ENCODE measurements around the gene CPZ. TPM values are rescaled to one million over a fixed set of nuclear protein-coding genes. Genes with fewer than 3 reads are reported as not detected.
A peak's percentile ranks its signal among the peaks of the same experiment; 100 is the strongest.

CPZ gene
- total RNA-seq, 4 donors from 2014 or later = 2.3 to 7.5 (median 3.2) TPM; not detected in 1

DNA sequence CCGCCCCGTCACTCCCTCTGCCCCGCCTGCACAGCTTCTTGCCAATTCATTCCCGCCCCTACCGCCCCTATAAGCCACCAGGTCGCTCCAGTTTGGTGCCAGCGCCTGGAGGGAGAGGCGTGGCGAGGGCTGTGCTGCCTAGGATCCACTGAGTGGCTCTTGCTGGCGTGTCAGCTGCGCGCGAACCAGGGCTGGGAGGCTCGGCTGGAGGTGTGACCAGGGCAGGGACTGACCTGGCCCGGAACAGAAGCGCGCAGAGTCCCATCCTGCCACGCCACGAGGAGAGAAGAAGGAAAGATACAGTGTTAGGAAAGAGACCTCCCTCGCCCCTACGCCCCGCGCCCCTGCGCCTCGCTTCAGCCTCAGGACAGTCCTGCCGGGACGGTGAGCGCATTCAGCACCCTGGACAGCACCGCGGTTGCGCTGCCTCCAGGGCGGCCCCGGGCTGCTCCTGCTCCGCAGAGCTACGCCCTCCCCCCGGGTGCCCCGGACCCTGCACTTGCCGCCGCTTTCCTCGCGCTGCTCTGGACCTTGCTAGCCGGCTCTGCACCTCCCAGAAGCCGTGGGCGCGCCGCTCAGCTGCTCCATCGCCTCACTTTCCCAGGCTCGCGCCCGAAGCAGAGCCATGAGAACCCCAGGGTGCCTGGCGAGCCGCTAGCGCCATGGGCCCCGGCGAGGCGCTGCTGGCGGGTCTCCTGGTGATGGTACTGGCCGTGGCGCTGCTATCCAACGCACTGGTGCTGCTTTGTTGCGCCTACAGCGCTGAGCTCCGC, 12.1 kb upstream of the CPZ start, which contains the start of gene GPR78:
Gene GPR78, plus strand, starts transcription at position 72 of the 773 bp plus-strand sequence. Its CDS starts 591 bp downstream, at position 663.
- no peaks in the 10 kb centered on the region for H3K9me3 ChIP-seq

DNA sequence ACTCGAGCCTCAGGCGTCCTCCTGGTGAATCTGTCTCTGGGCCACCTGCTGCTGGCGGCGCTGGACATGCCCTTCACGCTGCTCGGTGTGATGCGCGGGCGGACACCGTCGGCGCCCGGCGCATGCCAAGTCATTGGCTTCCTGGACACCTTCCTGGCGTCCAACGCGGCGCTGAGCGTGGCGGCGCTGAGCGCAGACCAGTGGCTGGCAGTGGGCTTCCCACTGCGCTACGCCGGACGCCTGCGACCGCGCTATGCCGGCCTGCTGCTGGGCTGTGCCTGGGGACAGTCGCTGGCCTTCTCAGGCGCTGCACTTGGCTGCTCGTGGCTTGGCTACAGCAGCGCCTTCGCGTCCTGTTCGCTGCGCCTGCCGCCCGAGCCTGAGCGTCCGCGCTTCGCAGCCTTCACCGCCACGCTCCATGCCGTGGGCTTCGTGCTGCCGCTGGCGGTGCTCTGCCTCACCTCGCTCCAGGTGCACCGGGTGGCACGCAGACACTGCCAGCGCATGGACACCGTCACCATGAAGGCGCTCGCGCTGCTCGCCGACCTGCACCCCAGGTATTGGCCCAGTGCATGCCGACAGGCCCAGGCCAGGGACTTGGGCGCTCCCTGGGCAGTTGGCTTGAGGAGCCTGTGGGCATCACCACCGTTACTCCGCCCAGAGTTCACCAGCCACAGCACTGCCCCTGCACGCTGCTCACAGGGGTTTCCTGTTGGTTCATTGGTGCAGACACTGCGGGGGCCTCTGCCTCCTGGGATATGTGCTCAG, 11.3 kb upstream of the CPZ start:
- Histone ChIP-seq H3K4me1 (no peaks in the 10 kb centered on the region), H3K27me3 (peaks cover 94% of the 10 kb centered on the region), H3K27ac (no peak overlapping the region), H3K36me3 (no peaks in the 10 kb centered on the region), H3K9me3 (no peaks in the 10 kb centered on the region), H3K4me3 (no peak overlapping the region)
- no peak for ATAC-seq
- 100% methylated on average over 1 of the region's 66 CpGs; no CpG with 5 or more reads in 1 of the 2 donors for WGBS, 2 donors (ENCODE audit: low coverage in 1 of 2)
- TF ChIP-seq POLR2AphosphoS5 (IDR thresholded peaks at IDR 0.05) (no peak), POLR2A (IDR thresholded peaks at IDR 0.05) (no peak), EP300 (IDR thresholded peaks at IDR 0.05) (no peak)
- TF ChIP-seq, protein P1, sequence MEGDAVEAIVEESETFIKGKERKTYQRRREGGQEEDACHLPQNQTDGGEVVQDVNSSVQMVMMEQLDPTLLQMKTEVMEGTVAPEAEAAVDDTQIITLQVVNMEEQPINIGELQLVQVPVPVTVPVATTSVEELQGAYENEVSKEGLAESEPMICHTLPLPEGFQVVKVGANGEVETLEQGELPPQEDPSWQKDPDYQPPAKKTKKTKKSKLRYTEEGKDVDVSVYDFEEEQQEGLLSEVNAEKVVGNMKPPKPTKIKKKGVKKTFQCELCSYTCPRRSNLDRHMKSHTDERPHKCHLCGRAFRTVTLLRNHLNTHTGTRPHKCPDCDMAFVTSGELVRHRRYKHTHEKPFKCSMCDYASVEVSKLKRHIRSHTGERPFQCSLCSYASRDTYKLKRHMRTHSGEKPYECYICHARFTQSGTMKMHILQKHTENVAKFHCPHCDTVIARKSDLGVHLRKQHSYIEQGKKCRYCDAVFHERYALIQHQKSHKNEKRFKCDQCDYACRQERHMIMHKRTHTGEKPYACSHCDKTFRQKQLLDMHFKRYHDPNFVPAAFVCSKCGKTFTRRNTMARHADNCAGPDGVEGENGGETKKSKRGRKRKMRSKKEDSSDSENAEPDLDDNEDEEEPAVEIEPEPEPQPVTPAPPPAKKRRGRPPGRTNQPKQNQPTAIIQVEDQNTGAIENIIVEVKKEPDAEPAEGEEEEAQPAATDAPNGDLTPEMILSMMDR (IDR thresholded peaks at IDR 0.05) = no peak

More for the DNA sequence above, 12.1 kb upstream of the CPZ start, which contains the start of gene GPR78:
- Histone ChIP-seq H3K36me3 (no peaks in the 10 kb centered on the region), H3K27me3 (peaks cover 86% of the 10 kb centered on the region), H3K4me3 (no peak within 1 kb of the TSS), H3K4me1 (no peaks in the 10 kb centered on the region), H3K27ac (no peak within 1 kb of the TSS)
- peak; percentile 53 for ATAC-seq
- 0% methylated on average over 4 of the region's 63 CpGs; no CpG with 5 or more reads in 1 of the 2 donors for WGBS, 2 donors (ENCODE audit: low coverage in 1 of 2)
- TF ChIP-seq EP300 (IDR thresholded peaks at IDR 0.05) = no peak
- TF ChIP-seq POLR2A (IDR thresholded peaks at IDR 0.05) = no peak
- TF ChIP-seq, protein P1 (IDR thresholded peaks at IDR 0.05) = no peak
- no peak for TF ChIP-seq POLR2AphosphoS5 (IDR thresholded peaks at IDR 0.05)

DNA sequence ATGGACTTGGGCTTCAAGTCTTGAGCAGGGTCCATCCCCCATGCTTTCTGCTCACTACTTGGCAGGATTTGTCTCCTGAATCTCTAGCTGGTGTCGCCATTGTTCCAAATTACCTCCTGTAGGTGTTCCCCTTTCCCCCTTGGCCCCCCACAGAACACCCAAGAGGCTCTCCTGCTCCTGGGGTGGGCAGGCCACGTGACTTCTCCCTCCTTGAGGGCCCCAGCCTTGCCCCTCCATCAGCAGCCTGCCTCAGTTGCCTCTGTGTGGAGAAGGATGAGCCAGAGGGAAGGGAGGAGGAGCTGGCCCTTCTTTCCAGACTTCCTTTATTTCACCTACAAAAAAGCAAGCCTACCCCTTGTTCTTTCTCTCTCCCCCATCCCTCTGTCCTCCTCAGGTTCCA, 10.5 kb upstream of the CPZ start:
- Histone ChIP-seq H3K9me3 (no peaks in the 10 kb centered on the region), H3K4me1 (no peaks in the 10 kb centered on the region), H3K36me3 (no peaks in the 10 kb centered on the region), H3K27me3 (peaks cover 99% of the 10 kb centered on the region), H3K4me3 (no peak overlapping the region), H3K27ac (no peak overlapping the region)
- no peak for ATAC-seq
- 40 to 100% methylated on average over 1 of the region's 2 CpGs for WGBS, 2 donors (ENCODE audit: low coverage in 1 of 2)
- TF ChIP-seq POLR2A (IDR thresholded peaks at IDR 0.05) (no peak), EP300 (IDR thresholded peaks at IDR 0.05) (no peak), POLR2AphosphoS5 (IDR thresholded peaks at IDR 0.05) (no peak)
- TF ChIP-seq, protein P1 (IDR thresholded peaks at IDR 0.05) = no peak

DNA sequence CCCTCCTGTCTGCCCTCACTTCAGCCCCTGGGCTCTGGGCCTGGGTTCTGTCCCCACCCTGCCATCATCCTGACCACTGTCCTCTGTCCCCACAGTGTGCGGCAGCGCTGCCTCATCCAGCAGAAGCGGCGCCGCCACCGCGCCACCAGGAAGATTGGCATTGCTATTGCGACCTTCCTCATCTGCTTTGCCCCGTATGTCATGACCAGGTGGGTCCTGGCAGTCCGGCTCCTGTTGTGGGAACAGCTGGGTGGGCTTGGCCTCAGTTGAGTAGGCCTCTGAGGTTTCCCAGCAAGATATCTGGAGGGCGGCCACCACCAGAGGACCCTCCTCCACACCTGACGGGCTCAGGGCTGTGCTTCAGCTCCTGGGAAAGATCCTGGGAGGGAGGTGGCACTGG, 10.1 kb upstream of the CPZ start:
- Histone ChIP-seq H3K27ac (no peak overlapping the region), H3K9me3 (no peaks in the 10 kb centered on the region), H3K27me3 (peaks cover 99% of the 10 kb centered on the region), H3K4me1 (no peaks in the 10 kb centered on the region), H3K36me3 (no peaks in the 10 kb centered on the region), H3K4me3 (no peak overlapping the region)
- WGBS, 2 donors (ENCODE audit: low coverage in 1 of 2) = 60% methylated on average over 1 of the region's 12 CpGs; no CpG with 5 or more reads in 1 of the 2 donors
- TF ChIP-seq POLR2A (IDR thresholded peaks at IDR 0.05) = no peak
- no peak for TF ChIP-seq POLR2AphosphoS5 (IDR thresholded peaks at IDR 0.05)
- TF ChIP-seq EP300 (IDR thresholded peaks at IDR 0.05) = no peak
- TF ChIP-seq, protein P1 (IDR thresholded peaks at IDR 0.05) = no peak
- no peak for ATAC-seq

Data from gastroesophageal sphincter (tissue), 4 donors.